ENCODE results near the gene WHRN. TPM values are rescaled to one million over a fixed set of nuclear protein-coding genes. Genes with fewer than 3 reads are reported as not detected.

The WHRN gene
- total RNA-seq, 1 experiment from 2014 or later, result 24.3 TPM

DNA sequence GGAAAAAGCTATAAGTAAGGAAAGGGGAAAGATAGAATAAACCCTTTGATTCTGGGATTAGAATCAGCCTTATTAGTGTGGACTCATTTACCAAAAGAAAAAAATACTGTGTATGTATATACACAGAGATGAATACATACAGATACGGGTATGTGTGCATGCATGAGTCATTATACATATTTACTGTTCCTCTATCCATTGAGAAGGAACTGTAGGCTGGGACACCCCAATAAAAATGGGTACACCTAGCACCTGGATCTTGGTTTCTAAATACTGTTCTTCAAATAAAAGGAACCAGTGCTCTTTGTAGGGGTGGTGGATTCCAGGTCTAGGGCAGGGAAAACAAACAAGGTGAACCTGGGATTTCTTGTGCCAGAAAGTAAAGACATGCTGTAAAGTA is 48.3 kb downstream of the WHRN start:
- TF ChIP-seq NFE2L1 (CRISPR knock-in tag; IDR thresholded peaks at IDR 0.05), result no peak
- peaks cover 28% of the 10 kb centered on the region for H3K4me1 Mint-ChIP-seq
- POLR2A ChIA-PET, result no interaction called here
- no peaks in the 10 kb centered on the region for H3K27me3 Mint-ChIP-seq (ENCODE audit: low read depth)
- CTCF ChIA-PET, result interaction anchor here (1.0 kb wide), 1 partner anchor 197 kb away, joined by 3 read pairs; no protein-coding TSS in a partner anchor
- H3K27ac Mint-ChIP-seq, result no peak overlapping the region
- H3K36me3 Mint-ChIP-seq, result no peaks in the 10 kb centered on the region
- H3K4me3 Mint-ChIP-seq, result no peak overlapping the region
- peaks cover 6% of the 10 kb centered on the region; the same call in 1 of the 2 replicates for H3K9me3 Mint-ChIP-seq
- DNase-seq (ENCODE audit: low spot score) (no peak), ATAC-seq (no peak)

DNA sequence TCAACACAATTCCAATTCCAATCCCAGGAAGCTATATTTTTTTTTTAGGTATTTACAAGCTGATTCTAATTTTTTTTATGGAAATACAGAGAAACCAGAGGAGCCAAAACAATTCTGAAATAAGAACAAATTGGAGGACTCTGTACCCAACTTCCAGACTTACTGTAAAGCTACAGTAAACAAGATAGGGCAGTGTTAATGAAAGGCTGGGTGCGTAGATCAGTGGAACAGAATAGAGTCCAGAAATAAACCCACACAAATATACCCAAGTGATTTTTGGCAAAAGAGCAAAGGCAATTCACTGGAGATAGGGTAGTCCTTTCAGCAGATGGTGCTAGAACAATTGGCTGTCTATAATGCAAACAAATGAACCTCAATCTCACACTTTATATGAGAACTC is 50.6 kb downstream of the WHRN start:
- ATAC-seq (no peak), DNase-seq (ENCODE audit: low spot score) (no peak)
- CTCF ChIA-PET, result no interaction called here
- TF ChIP-seq NFE2L1 (CRISPR knock-in tag; IDR thresholded peaks at IDR 0.05) (no peak), RELA (CRISPR knock-in tag; IDR thresholded peaks at IDR 0.05; ENCODE audit: borderline replicate concordance) (no peak), PRDM15 (CRISPR knock-in tag; IDR thresholded peaks at IDR 0.05) (no peak), E2F1 (CRISPR knock-in tag; IDR thresholded peaks at IDR 0.05) (no peak), EMX1 (CRISPR knock-in tag; IDR thresholded peaks at IDR 0.05) (no peak), ARID4B (CRISPR knock-in tag; IDR thresholded peaks at IDR 0.05; ENCODE audit: borderline replicate concordance) (no peak), ZNF423 (CRISPR knock-in tag; IDR thresholded peaks at IDR 0.05) (no peak), JAZF1 (CRISPR knock-in tag; IDR thresholded peaks at IDR 0.05) (no peak), NR3C1 (CRISPR knock-in tag; conservative IDR thresholded peaks at IDR 0.05; ENCODE audit: low read depth) (no peak), ELF4 (CRISPR knock-in tag; IDR thresholded peaks at IDR 0.05; ENCODE audit: low read depth) (no peak), CREB1 (CRISPR knock-in tag; IDR thresholded peaks at IDR 0.05) (no peak)
- TF ChIP-seq, protein P1, sequence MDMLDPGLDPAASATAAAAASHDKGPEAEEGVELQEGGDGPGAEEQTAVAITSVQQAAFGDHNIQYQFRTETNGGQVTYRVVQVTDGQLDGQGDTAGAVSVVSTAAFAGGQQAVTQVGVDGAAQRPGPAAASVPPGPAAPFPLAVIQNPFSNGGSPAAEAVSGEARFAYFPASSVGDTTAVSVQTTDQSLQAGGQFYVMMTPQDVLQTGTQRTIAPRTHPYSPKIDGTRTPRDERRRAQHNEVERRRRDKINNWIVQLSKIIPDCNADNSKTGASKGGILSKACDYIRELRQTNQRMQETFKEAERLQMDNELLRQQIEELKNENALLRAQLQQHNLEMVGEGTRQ (CRISPR knock-in tag; IDR thresholded peaks at IDR 0.05), result no peak
- no peak overlapping the region for H3K4me3 Mint-ChIP-seq
- H3K9me3 Mint-ChIP-seq, result peaks cover 6% of the 10 kb centered on the region; the same call in 1 of the 2 replicates
- POLR2A ChIA-PET, result no interaction called here
- no peak overlapping the region for H3K27ac Mint-ChIP-seq
- no peaks in the 10 kb centered on the region for H3K36me3 Mint-ChIP-seq
- H3K27me3 Mint-ChIP-seq (ENCODE audit: low read depth), result no peaks in the 10 kb centered on the region
- peaks cover 19% of the 10 kb centered on the region for H3K4me1 Mint-ChIP-seq
